Measurements from ENCODE around the gene SLC25A24. TPM values are rescaled to one million over a fixed set of nuclear protein-coding genes. Genes with fewer than 3 reads are reported as not detected.

SLC25A24 gene
- 17.9 and 38.6 TPM in 2 replicates for total RNA-seq (ENCODE audit: low replicate concordance)

DNA sequence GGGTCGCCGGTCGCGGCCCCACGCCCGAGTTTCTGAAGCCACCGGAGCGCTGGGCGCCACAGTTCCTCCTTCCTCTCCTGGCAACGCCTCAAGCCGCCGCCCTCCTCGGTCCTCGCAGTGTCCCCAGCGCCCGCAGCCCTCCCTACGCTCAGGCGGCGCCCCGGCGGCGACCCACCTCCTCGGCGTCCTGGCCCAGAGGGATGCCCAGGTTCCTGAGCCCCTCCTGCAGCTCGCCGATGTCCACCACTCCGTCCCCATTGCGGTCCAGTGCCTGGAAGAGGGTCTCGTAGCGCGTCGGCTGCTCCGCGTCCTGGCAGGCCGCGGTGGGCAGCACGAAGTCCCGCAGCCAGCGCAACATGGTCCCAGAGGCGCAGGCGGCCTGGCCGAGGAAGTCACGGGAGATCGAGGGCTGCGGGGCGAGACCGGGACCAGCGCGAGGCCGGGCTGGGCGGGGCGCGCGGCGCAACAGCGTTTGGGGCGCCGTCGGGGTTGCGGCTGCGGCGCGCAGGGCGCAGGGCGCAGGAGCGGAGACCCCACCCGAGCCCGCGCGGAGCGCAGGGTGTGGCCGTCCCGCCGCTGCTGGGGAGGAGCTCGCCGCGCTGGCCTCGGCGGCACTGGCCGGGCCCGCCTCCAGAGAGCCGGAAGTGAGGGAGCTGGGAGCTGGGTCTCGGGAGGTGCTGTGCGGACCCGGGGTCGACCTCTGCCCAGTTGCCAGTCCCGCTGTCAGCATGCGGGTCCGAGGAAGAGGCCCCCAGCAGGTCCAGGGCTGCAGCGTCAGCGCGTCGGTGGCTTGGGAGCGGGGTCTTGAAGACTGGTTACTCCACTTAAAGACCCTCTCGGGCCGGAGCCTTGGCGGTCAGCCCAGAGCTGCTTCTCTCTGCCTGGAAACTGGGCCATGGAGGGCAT, at the start of gene SLC25A24:
SLC25A24 (minus strand) TSS at position 563 of the 906 bp plus-strand sequence; CDS start at position 358, 205 bp downstream.

DNA sequence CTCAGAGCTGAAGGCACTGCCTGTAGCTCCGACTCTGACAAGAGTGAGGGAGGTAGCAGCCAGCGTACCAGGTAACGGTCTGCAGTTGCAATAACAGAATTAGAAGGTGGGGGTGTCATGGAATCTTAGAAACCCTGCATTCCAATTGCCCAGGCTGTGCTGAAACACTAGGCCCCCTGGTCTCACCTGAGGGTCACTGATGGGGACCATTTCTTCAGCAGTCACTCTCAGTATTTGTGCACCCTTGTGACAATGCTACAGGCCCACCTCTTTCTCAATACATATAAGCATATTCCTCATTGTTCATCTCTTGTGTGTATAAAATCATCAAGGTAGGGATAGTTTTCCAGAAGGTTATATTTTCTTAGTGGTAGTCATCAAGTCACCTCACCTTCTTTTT, 43.8 kb upstream of the SLC25A24 start, which contains the start of gene NBPF4:
NBPF4 (minus strand) TSS at position 101 of the 400 bp plus-strand sequence. CDS start 315 bp downstream, outside the sequence.

Other genes starting within 250 kb of the SLC25A24 start
- gene VAV3, start 235.2 kb downstream of the SLC25A24 start, total RNA-seq (ENCODE audit: low replicate concordance), result 0.08 and 1.5 TPM in 2 replicates
- not detected in 2 replicates for gene NBPF4, start 43.7 kb upstream of the SLC25A24 start, total RNA-seq (ENCODE audit: low replicate concordance)
- not detected in 2 replicates for gene NBPF6, start 250.0 kb upstream of the SLC25A24 start, total RNA-seq (ENCODE audit: low replicate concordance)